Keratinocyte (primary cell): ENCODE measurements around the gene ENTPD2. TPM values are rescaled to one million over a fixed set of nuclear protein-coding genes. Genes with fewer than 3 reads are reported as not detected.

Experiments
- DNase-seq: peaks from one replicate; pipeline ENCODE4 v3.0.0-alpha.2; 2011; ENCODE audit warnings: low read depth, missing footprints, low spot score
- FAIRE-seq: peaks from 2 replicates; lab custom pipeline; 2011; peaks lifted over from hg19 to GRCh38; lab: Jason Lieb, UNC
- H2AFZ ChIP-seq: 2 replicates; pipeline ENCODE4 v1.6.0; 2012; ENCODE audit warnings: low read length, control low read depth, inconsistent platforms; ENCODE audit not compliant: control insufficient read depth
- H3K27ac ChIP-seq: 2 replicates; pipeline ENCODE4 v1.5.1; 2011; ENCODE audit warnings: low read length; ENCODE audit not compliant: control insufficient read depth, insufficient read depth
- H3K27me3 ChIP-seq: 3 replicates; pipeline ENCODE4 v1.6.0; 2011; ENCODE audit warnings: low read length; ENCODE audit not compliant: control insufficient read depth, insufficient read depth; ENCODE audit errors: extremely low read depth
- H3K36me3 ChIP-seq, 2 experiments: 2 replicates in 1 of 2; 3 replicates in 1 of 2; pipeline ENCODE4 v1.5.1; 2011; ENCODE audit warnings: low read length in 2 of 2, mild to moderate bottlenecking in 1 of 2; ENCODE audit not compliant: control insufficient read depth in 2 of 2, insufficient read depth in 2 of 2; ENCODE audit errors: extremely low read depth in 1 of 2
- H3K4me1 ChIP-seq: 3 replicates; pipeline ENCODE4 v1.5.1; 2011; ENCODE audit warnings: low read length; ENCODE audit not compliant: control insufficient read depth, insufficient read depth; ENCODE audit errors: extremely low read depth
- H3K4me2 ChIP-seq: 3 replicates; pipeline ENCODE4 v1.6.0; 2011; ENCODE audit warnings: low read depth, low read length; ENCODE audit not compliant: control insufficient read depth, insufficient read depth; ENCODE audit errors: extremely low read depth
- H3K4me3 ChIP-seq, 3 experiments: fragments of 200-600 bp in 1 of 3; sonication (generic) in 1 of 3; 2 replicates in 2 of 3; 3 replicates in 1 of 3; pipeline ENCODE4 v1.5.1; 2011 to 2016; ENCODE audit warnings: low read length in 3 of 3, mild to moderate bottlenecking in 3 of 3, control low read depth in 2 of 3, inconsistent platforms in 1 of 3, low read depth in 1 of 3, mixed read lengths in 1 of 3, mixed run types in 1 of 3, moderate library complexity in 1 of 3; ENCODE audit not compliant: control insufficient read depth in 2 of 3, insufficient read depth in 2 of 3; ENCODE audit errors: extremely low read depth in 1 of 3
- H3K79me2 ChIP-seq: 2 replicates; pipeline ENCODE4 v1.6.0; 2012; ENCODE audit warnings: low read length; ENCODE audit not compliant: control insufficient read depth, insufficient read depth
- H3K9ac ChIP-seq: 3 replicates; pipeline ENCODE4 v1.6.0; 2011; ENCODE audit warnings: low read length; ENCODE audit not compliant: control insufficient read depth, insufficient read depth; ENCODE audit errors: extremely low read depth
- H3K9me1 ChIP-seq: 3 replicates; pipeline ENCODE4 v1.6.0; 2011; ENCODE audit warnings: low read length; ENCODE audit not compliant: control insufficient read depth, insufficient read depth; ENCODE audit errors: extremely low read depth
- H3K9me3 ChIP-seq: 2 replicates; pipeline ENCODE4 v1.5.1; 2012; ENCODE audit warnings: low read depth, low read length; ENCODE audit not compliant: control insufficient read depth
- H4K20me1 ChIP-seq: 3 replicates; pipeline ENCODE4 v1.6.0; 2011; ENCODE audit warnings: low read length; ENCODE audit not compliant: control insufficient read depth, insufficient read depth; ENCODE audit errors: extremely low read depth
- EZH2 ChIP-seq: IDR thresholded peaks from one replicate; pipeline ENCODE4 v1.6.1; 2012; ENCODE audit warnings: inconsistent platforms, mild to moderate bottlenecking, low read length, moderate library complexity
- dilution Hi-C: fragments of 300-500 bp; cut with MboI; formaldehyde crosslinking; loops from one replicate; pipeline ENCODE4 v1.7.0; 2020; ENCODE audit warnings: low sequenced_read_pairs; ENCODE audit not compliant: extremely low pct_ligation_motif_present
- polyA plus RNA-seq, 5 experiments: library from polyadenylated mRNA; depleted of rRNA in 3 of 5; stranded (reverse) in 3 of 5; stranded (forward) in 1 of 5; unstranded in 1 of 5; fragments of >200 nt; gene quantifications; 1 replicate in 1 of 5; 2 replicates in 3 of 5; 3 replicates in 1 of 5; pipeline versions ENCODE4 v1.2.1 to v1.2.3, GENCODE V29; 2011 to 2012; ENCODE audit warnings: missing spikeins in 2 of 5, low read depth in 1 of 5, low replicate concordance in 1 of 5
- TF ChIP-seq, protein P1 (sequence below), 3 experiments: IDR thresholded peaks in 1 of 3; conservative IDR thresholded peaks in 1 of 3; optimal IDR thresholded peaks in 1 of 3; 2 replicates in 2 of 3; 3 replicates in 1 of 3; pipeline versions ENCODE3 to v1.5.1; 2011; ENCODE audit warnings: low read length in 3 of 3, mild to moderate bottlenecking in 3 of 3, moderate library complexity in 2 of 3, control low read depth in 1 of 3, inconsistent platforms in 1 of 3; ENCODE audit not compliant: insufficient read depth in 2 of 3; ENCODE audit errors: extremely low read depth in 1 of 3

Gene ENTPD2
- polyA plus RNA-seq, 1 donor (not counting 4 experiments of a cell fraction or from before 2014, with no cell fraction given) = 0.52 TPM

DNA sequence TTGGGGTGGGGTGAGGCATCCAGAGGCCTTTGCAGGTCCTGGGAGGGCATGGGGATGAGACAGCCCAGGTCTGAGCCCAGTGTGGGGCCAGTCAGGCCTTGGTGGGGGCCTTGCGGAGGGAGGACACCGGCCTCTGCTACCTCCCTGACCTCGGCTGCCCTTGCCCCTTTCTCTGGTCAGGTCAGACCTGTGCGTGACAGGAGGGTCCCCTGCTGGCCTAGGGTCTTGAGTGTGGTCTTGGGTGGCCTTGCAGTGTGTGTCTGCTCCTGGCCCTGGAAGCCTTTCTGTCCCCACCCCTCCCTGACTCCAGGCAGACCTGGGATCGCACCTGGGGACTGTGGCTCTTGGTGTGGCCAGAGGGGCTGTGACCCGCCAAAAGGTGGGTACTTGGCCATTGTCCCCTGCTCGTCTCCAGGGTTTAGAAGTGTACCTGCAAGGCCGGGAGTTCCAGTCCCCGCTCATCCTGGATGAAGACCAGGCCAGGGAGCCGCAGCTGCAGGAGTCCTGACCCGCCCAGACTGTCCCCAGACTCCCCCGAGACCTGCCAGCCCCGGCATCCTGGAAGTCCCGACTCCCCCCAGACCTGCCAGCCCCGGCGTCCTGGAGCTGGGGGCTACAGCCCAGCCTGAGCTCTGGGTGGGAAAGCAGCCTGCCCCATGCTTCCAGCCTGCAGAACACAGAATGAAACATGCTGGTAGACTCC lies 28.5 kb upstream of the ENTPD2 start:
- H3K9me1 ChIP-seq = peaks cover 2% of the 10 kb centered on the region
- no peak overlapping the region for H3K27ac ChIP-seq
- no peak overlapping the region for H2AFZ ChIP-seq
- no peak overlapping the region for H3K4me2 ChIP-seq
- no peaks in the 10 kb centered on the region for H4K20me1 ChIP-seq
- no peaks in the 10 kb centered on the region for H3K9me3 ChIP-seq
- peaks cover 3 to 7% of the 10 kb centered on the region in 2 experiments for H3K36me3 ChIP-seq
- no peak overlapping the region for H3K4me3 ChIP-seq
- H3K9ac ChIP-seq = no peak overlapping the region
- FAIRE-seq (no peak), DNase-seq (no peak)
- dilution Hi-C loops = no loop called here
- H3K27me3 ChIP-seq = no peaks in the 10 kb centered on the region
- TF ChIP-seq, protein P1, sequence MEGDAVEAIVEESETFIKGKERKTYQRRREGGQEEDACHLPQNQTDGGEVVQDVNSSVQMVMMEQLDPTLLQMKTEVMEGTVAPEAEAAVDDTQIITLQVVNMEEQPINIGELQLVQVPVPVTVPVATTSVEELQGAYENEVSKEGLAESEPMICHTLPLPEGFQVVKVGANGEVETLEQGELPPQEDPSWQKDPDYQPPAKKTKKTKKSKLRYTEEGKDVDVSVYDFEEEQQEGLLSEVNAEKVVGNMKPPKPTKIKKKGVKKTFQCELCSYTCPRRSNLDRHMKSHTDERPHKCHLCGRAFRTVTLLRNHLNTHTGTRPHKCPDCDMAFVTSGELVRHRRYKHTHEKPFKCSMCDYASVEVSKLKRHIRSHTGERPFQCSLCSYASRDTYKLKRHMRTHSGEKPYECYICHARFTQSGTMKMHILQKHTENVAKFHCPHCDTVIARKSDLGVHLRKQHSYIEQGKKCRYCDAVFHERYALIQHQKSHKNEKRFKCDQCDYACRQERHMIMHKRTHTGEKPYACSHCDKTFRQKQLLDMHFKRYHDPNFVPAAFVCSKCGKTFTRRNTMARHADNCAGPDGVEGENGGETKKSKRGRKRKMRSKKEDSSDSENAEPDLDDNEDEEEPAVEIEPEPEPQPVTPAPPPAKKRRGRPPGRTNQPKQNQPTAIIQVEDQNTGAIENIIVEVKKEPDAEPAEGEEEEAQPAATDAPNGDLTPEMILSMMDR (optimal IDR thresholded peaks at IDR 0.05 in 1 of 3, IDR thresholded peaks at IDR 0.05 in 1 of 3, conservative IDR thresholded peaks at IDR 0.05 in 1 of 3; ENCODE audit: extremely low read depth in 1 of 3, insufficient read depth in 2 of 3, low read length in 3 of 3) = no peak
- TF ChIP-seq EZH2 = no peak
- peaks cover 45% of the 10 kb centered on the region for H3K4me1 ChIP-seq
- peaks cover under 1% of the 10 kb centered on the region for H3K79me2 ChIP-seq

DNA sequence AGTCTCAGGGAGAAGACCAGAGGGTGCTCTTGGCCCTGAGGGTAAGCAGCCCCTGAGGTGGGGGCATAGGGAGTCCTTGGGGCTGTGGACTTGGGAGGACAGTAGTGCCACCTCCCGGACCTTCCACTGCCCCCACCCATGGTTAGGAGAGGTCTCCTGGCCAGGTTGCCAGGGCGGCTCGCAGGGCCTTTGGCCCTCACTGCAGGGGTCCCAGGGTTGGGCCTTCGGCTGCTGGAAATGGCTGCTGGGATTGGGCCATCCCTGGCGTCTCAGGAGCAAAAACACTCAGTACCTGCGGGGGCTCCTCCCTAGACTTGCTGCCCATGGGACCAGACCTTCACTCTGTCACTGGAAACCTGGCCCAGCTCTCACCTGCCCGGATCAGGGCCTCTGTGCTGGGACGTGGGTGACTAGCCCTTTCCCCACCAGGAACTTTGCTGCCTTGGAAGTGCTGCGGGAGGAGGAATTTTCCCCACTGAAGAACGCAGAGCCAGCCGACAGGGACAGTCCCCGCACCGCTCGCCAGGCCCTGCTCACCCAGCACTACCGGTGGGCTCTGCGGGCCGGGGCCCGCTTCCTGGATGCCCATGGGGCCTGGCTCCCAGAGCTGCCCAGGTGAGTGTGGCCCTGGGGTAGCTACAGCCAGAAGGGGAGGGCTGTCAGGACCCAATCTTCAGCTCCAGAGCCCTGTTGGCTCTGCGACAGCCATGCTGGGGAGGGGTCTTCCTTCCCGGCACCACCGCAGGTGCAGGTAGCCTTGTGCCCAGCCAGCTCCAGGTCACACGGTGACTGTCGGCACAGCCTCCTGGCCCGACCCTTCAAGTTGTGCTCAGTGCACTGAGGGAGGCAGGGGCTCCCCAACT lies 26.6 kb upstream of the ENTPD2 start:
- FAIRE-seq (no peak), DNase-seq (no peak)
- no peaks in the 10 kb centered on the region for H3K79me2 ChIP-seq
- no peak overlapping the region for H3K9ac ChIP-seq
- peaks cover 2% of the 10 kb centered on the region for H3K9me1 ChIP-seq
- H3K4me1 ChIP-seq = peaks cover 38% of the 10 kb centered on the region
- H3K4me2 ChIP-seq = no peak overlapping the region
- H2AFZ ChIP-seq = no peak overlapping the region
- no peak overlapping the region for H3K4me3 ChIP-seq
- no peaks in the 10 kb centered on the region for H3K9me3 ChIP-seq
- H3K36me3 ChIP-seq = peaks cover 3 to 7% of the 10 kb centered on the region in 2 experiments
- TF ChIP-seq EZH2 = no peak
- TF ChIP-seq, protein P1 (optimal IDR thresholded peaks at IDR 0.05 in 1 of 3, IDR thresholded peaks at IDR 0.05 in 1 of 3, conservative IDR thresholded peaks at IDR 0.05 in 1 of 3; ENCODE audit: extremely low read depth in 1 of 3, insufficient read depth in 2 of 3, low read length in 3 of 3) = no peak
- H4K20me1 ChIP-seq = no peaks in the 10 kb centered on the region
- H3K27ac ChIP-seq = no peak overlapping the region
- dilution Hi-C loops = no loop called here
- H3K27me3 ChIP-seq = no peaks in the 10 kb centered on the region
